HL-60/S4 treated with phorbol 12-myristate 13-acetate at 8.2 ng/mL for 4 days and 3 days (cell line): ENCODE measurements around the gene DIP2C.
"Not testable (repeated sequence)": the region's sequence is repeated elsewhere in the genome, so short reads cannot be mapped to it uniquely, and the experiment has no call there.

Experiments used
- in situ Hi-C: fragments of 300-500 bp; cut with MboI; formaldehyde crosslinking; loops from 2 replicates; pipeline ENCODE4 v1.15.0; 2022; ENCODE audit warnings: low sequenced_read_pairs

DIP2C gene

GRCh38 chr10:584497-585290 is 104.8 kb downstream of the DIP2C start:
- in situ Hi-C loops: not testable (repeated sequence)

- in situ Hi-C loops: no loop called here
Observed at GRCh38 chr10:583433-583832, 106.0 kb downstream of the DIP2C start.

GRCh38 chr10:581776-582330 is 107.6 kb downstream of the DIP2C start:
- in situ Hi-C loops: no loop called here

GRCh38 chr10:580778-581177 is 108.7 kb downstream of the DIP2C start:
- in situ Hi-C loops: no loop called here

- in situ Hi-C loops: no loop called here
Observed at GRCh38 chr10:576130-576465, 113.4 kb downstream of the DIP2C start.

GRCh38 chr10:575402-576129 is 113.9 kb downstream of the DIP2C start:
- in situ Hi-C loops: no loop called here

GRCh38 chr10:572696-573095 is 116.8 kb downstream of the DIP2C start:
- in situ Hi-C loops: no loop called here

GRCh38 chr10:571688-572451 is 117.6 kb downstream of the DIP2C start:
- in situ Hi-C loops: no loop called here

- in situ Hi-C loops: no loop called here
Observed at GRCh38 chr10:571166-571565, 118.3 kb downstream of the DIP2C start.

GRCh38 chr10:570628-571163 is 118.8 kb downstream of the DIP2C start:
- in situ Hi-C loops: no loop called here

- in situ Hi-C loops: no loop called here
Observed at GRCh38 chr10:569961-570627, 119.4 kb downstream of the DIP2C start.

- in situ Hi-C loops: no loop called here
Observed at GRCh38 chr10:568848-569247, 120.6 kb downstream of the DIP2C start.

GRCh38 chr10:567869-568268 is 121.6 kb downstream of the DIP2C start:
- in situ Hi-C loops: no loop called here

GRCh38 chr10:566241-566885 is 123.1 kb downstream of the DIP2C start:
- in situ Hi-C loops: no loop called here

GRCh38 chr10:565676-566075 is 123.8 kb downstream of the DIP2C start:
- in situ Hi-C loops: no loop called here

- in situ Hi-C loops: no loop called here
Observed at GRCh38 chr10:565146-565545, 124.3 kb downstream of the DIP2C start.

- in situ Hi-C loops: no loop called here
Observed at GRCh38 chr10:563827-564226, 125.6 kb downstream of the DIP2C start.

GRCh38 chr10:562142-562541 is 127.3 kb downstream of the DIP2C start:
- in situ Hi-C loops: no loop called here

GRCh38 chr10:561721-562120 is 127.7 kb downstream of the DIP2C start:
- in situ Hi-C loops: no loop called here

GRCh38 chr10:560314-560992 is 129.0 kb downstream of the DIP2C start:
- in situ Hi-C loops: no loop called here
